Ammon's horn (tissue), 1 donor: ENCODE data around the gene MRPL48.

Source experiments
- DNase-seq: peaks from one replicate; pipeline ENCODE4 v3.0.0-alpha.2; 2016; ENCODE audit warnings: low spot score

Gene MRPL48

DNA sequence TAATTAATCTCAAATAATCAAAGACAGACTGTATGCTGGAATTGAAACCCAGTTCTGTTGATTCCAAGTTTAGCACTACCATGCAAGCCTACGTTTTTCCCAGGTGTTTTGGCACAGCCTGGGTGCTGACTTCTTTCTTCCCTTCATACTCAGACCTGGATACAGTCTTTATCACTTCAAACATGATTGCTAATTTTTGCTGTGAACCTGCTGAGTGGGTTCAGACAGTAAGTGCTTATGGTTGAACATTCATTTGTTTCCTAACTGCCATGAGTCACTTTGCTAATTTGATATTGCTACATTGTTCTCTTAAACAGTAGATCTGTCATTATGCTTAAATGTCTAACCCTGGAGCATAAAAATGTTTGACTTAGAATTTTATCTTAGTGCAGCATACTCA, 101.3 kb downstream of the MRPL48 start:
- peak; percentile 26 for DNase-seq

GRCh38 chr11:73889536-73889935, 101.9 kb downstream of the MRPL48 start:
- DNase-seq, result no peak

DNA sequence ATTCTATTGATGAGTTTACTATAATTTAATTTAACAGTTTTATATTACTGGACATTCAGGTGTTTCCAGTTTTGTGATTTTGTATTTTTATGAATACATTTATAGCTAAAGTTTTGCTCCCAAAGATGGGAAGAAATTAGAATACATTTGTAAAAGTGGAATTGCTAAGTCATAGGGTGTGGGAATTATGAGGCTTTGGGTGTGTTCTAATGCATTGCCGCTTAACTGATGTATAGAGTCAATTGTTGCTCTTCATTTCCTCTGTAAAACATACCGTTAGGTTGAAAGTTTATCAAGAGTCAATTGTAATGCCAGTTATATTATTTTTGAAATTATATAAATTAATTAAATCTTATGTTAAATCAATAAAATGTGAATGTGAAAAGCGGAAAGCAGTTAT, 105.4 kb downstream of the MRPL48 start:
- no peak for DNase-seq

DNA sequence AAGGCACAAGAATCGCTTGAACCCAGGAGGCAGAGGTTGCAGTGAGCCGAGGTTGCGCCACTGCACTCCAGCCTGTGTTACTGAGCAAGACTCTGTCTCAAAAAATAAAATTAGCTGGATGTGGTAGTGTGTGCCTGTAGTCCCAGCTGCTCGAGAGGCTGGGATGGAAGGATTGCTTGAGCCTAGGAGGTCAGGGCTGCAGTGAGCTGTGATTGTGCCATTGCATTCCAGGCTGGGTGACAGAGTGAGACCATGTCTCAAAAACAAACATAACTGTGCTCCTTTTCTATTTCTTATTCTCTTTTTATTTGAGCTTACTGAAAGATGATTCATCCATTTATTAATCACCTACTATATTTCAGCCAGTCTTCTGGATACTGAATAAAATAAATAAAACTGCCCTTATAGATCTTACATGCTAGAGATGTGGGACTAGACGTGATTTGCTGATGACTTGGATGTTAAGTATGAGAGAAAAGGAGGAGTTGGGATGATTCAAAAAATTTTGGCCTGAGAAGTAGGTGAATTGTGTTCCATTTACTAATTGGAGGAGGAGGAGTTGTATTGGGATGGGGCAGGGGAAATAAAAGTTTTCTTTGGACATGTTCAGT, 107.2 kb downstream of the MRPL48 start:
- no peak for DNase-seq

GRCh38 chr11:73902303-73902702, 114.6 kb downstream of the MRPL48 start:
- DNase-seq, result no peak

DNA sequence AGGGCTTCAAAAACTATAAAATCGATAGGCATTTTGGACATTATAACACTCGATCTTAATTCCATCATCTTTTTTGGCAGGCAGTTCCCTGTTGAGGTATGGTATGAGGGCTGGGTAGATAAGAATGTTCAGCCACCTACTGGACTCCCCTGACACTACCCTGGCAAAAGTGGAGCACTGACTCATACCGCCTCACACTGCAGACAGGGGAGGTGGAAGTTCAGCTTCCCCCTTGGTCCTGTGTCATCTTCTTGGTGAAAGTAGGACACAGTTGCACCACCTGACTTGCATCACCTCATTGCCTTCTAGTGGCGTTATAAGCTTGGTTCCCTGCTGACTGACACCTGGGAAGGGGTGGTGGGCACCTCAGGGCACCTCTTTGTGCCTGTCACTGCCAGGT, 119.5 kb downstream of the MRPL48 start:
- DNase-seq, result no peak

DNA sequence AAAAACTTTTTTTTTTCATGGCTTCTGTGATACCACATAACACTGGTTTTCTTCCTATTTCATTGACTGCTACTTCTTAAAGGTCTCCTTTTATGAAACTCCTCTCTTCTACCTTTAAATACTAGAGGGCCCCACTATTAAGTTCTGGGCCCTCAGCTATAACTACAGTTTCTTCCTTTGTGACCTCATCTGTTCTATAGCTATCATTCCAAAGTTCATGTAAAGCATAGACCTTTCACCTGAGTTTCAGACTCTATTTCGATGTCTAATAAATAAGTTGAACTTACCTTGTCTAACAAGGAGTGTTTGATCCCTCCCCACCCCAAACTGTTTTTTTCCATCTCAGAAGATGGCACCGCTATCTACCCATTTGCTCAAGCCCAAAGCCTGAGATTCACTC, 124.4 kb downstream of the MRPL48 start:
- no peak for DNase-seq

DNA sequence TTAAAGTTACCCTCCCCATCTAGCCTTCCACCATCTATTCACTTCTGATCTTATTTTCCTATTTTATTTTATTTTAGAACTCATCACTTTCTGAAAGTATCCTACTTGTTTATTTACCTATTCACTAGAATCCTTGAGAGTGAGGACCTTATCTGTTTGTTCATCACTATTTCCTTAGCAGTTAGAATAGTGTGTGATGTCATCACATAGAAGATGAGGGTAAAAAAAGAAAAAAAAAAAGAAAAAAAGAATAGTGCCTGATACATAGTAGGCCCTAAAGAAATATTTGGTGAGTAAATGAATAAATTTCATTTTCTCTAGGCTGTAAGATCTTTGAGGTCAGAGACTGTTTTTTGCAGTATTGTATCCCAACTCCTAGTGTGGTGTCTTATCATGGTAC, 125.8 kb downstream of the MRPL48 start:
- DNase-seq, result no peak

DNA sequence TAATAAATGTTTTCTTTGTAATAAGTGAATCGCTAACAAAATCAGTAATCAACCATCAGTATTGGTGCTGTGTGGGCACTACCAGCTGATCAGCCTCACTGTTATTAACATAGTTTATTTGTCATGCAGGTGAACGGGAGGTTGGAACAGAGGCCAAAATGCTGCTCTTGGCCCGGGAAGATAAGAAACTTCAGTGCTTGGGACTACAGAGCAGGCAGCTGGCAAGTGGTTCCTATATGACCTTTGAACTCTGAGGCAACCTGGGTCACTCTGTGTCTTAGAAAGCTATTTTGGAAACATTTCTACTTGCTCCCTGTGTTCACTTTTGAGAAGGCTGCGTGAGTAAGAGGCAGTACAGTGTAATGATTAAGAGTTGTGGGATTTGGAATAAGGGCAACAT, 126.6 kb downstream of the MRPL48 start:
- no peak for DNase-seq
